AG10803 (cell line): Measurements from ENCODE around the gene TMEM132C.

ENCODE experiments used
- DNase-seq: peaks from one replicate; pipeline ENCODE4 v3.0.0; 2010; ENCODE audit warnings: low read depth
- H3K4me3 ChIP-seq: 2 replicates; pipeline ENCODE4 v1.5.1; 2011; ENCODE audit warnings: mild to moderate bottlenecking, low read length, control low read depth
- CTCF ChIP-seq: conservative IDR thresholded peaks from 2 replicates; pipeline ENCODE4 v1.5.1; 2011; ENCODE audit warnings: mild to moderate bottlenecking, low read length, control low read depth, inconsistent platforms

Gene TMEM132C

GRCh38 chr12:128726886-128727285 is 459.9 kb downstream of the TMEM132C start:
- no peak for TF ChIP-seq CTCF

GRCh38 chr12:128727461-128727860 is 460.5 kb downstream of the TMEM132C start:
- TF ChIP-seq CTCF, result no peak

More at GRCh38 chr12:128726886-128727285, 459.9 kb downstream of the TMEM132C start:
- no peak overlapping the region for H3K4me3 ChIP-seq
- no peak for DNase-seq

GRCh38 chr12:128727999-128728398 is 461.0 kb downstream of the TMEM132C start:
- DNase-seq, result no peak
- H3K4me3 ChIP-seq, result no peak overlapping the region
- no peak for TF ChIP-seq CTCF

More at GRCh38 chr12:128727461-128727860, 460.5 kb downstream of the TMEM132C start:
- no peak overlapping the region for H3K4me3 ChIP-seq
- no peak for DNase-seq

- no peak for DNase-seq
- no peak for TF ChIP-seq CTCF
- H3K4me3 ChIP-seq, result no peak overlapping the region
Measured at GRCh38 chr12:128729628-128730121, 462.7 kb downstream of the TMEM132C start.

- no peak for TF ChIP-seq CTCF
- no peak overlapping the region for H3K4me3 ChIP-seq
- DNase-seq, result no peak
Measured at GRCh38 chr12:128734371-128734770, 467.4 kb downstream of the TMEM132C start.

- no peak for DNase-seq
- no peak for TF ChIP-seq CTCF
- H3K4me3 ChIP-seq, result no peak overlapping the region
Measured at GRCh38 chr12:128737292-128737966, 470.5 kb downstream of the TMEM132C start.

- TF ChIP-seq CTCF, result no peak
- no peak for DNase-seq
- H3K4me3 ChIP-seq, result no peak overlapping the region
Measured at GRCh38 chr12:128743916-128744315, 476.9 kb downstream of the TMEM132C start.
